Measurements from ENCODE around the gene GLMN.

GLMN gene

DNA sequence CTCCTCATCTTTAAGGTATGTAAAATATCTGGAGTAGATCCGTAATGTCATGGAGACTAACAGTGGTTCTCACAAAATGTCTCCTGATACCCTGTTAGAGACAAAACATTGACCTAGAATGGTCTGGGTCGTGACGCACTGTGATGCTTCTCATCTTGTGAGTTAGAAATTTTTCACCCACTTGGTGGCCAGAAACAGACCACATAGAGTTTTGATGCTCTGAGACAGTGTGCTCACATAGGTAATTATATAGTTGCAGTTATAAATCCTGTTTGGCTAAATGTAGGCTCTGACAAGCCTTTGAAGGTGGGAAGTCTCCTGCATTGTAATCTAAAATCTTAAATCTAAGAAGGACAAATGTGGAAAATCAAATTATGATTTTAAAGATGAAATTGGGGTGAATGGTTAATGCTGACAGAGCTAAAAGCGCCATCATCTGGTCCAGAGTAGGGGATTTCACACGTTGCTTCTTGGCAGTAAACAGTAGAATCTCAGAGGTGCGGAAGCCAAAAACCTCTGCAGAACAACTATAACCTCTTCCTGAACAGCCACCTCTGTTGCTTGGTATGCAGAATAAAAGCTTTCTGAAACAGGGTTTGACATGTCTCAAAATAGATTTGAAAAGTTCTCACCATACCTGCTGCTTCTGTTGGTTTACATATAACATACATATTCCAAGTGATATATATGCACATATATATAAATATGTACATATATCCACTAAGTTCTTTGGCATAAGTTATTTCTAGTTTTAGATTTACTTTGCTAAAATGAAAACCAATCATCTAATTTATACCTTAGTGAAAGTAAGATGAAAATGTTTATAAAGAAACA lies 17.2 kb upstream of the GLMN start:
- peak overlapping the region; percentile 37 for H3K27ac ChIP-seq
- TF ChIP-seq ZFX (IDR thresholded peaks at IDR 0.05; ENCODE audit: borderline replicate concordance), result no peak
- no peak for TF ChIP-seq CTCF (IDR thresholded peaks at IDR 0.05)

GRCh38 chr1:92314024-92314423 lies 15.2 kb upstream of the GLMN start:
- TF ChIP-seq CTCF (IDR thresholded peaks at IDR 0.05), result no peak
- TF ChIP-seq ZFX (IDR thresholded peaks at IDR 0.05; ENCODE audit: borderline replicate concordance), result no peak
- no peak overlapping the region for H3K27ac ChIP-seq

GRCh38 chr1:92310185-92310597 lies 11.4 kb upstream of the GLMN start:
- H3K27ac ChIP-seq, result no peak overlapping the region
- TF ChIP-seq ZFX (IDR thresholded peaks at IDR 0.05; ENCODE audit: borderline replicate concordance) (no peak), CTCF (IDR thresholded peaks at IDR 0.05) (peak; percentile 76)

GRCh38 chr1:92307980-92308379 lies 9.2 kb upstream of the GLMN start:
- no peak overlapping the region for H3K27ac ChIP-seq
- no peak for TF ChIP-seq ZFX (IDR thresholded peaks at IDR 0.05; ENCODE audit: borderline replicate concordance)
- no peak for TF ChIP-seq CTCF (IDR thresholded peaks at IDR 0.05)

GRCh38 chr1:92306020-92306419 lies 7.2 kb upstream of the GLMN start:
- no peak overlapping the region for H3K27ac ChIP-seq
- no peak for TF ChIP-seq ZFX (IDR thresholded peaks at IDR 0.05; ENCODE audit: borderline replicate concordance)
- TF ChIP-seq CTCF (IDR thresholded peaks at IDR 0.05), result no peak

- TF ChIP-seq ZFX (IDR thresholded peaks at IDR 0.05; ENCODE audit: borderline replicate concordance) (no peak), CTCF (IDR thresholded peaks at IDR 0.05) (no peak)
- no peak overlapping the region for H3K27ac ChIP-seq
Measured at GRCh38 chr1:92301021-92301420, 2.2 kb upstream of the GLMN start.

DNA sequence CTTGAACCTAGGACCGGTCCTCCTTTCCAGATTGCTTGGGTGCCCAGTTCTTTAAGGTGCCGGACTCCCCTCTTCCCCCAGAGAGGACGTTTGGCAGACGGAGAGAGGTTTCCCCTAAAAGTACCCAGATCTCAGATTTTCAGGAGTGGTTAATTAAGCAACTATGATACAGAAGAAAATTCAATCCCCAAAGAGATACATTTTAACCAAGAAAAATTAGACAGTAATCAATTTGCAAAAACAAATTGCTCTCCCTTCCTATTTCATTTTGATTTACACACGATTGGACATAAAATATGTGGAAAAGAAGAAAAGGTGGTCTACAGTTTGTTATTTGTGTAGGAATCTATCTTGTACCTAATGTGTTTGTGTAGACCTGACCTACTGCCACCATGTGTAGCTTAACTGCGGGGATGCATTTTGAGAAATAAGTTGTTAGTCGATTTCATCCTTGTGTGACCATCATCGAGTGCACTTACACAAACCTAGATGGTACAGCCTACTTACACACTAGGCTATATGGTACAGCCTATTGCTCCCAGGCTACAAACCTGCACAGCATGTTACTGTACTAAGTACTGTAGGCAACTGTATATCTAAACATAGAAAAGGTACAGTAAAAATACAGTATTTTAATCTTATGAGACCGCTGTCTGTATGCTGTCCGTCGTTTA lies 827 bp upstream of the GLMN start:
- H3K27ac ChIP-seq, result peak overlapping the region; percentile 79
- TF ChIP-seq ZFX (IDR thresholded peaks at IDR 0.05; ENCODE audit: borderline replicate concordance), result no peak
- no peak for TF ChIP-seq CTCF (IDR thresholded peaks at IDR 0.05)
